Right ventricle myocardium inferior (tissue), 1 donor: ENCODE results near the gene CREB5. TPM values are rescaled to one million over a fixed set of nuclear protein-coding genes. Genes with fewer than 3 reads are reported as not detected.
"Not testable (repeated sequence)": the region's sequence is repeated elsewhere in the genome, so short reads cannot be mapped to it uniquely, and the experiment has no call there.

ENCODE experiments used
- ATAC-seq: fragments of 200-7000 bp; cut with Tn5 transposase; one replicate; pipeline ENCODE4 v1.9.1; 2020; ENCODE audit warnings: mild to moderate bottlenecking, moderate library complexity
- DNase-seq: peaks from one replicate; pipeline ENCODE4 v3.0.0; 2021; ENCODE audit errors: missing footprints
- intact Hi-C: fragments of 100-400 bp; cut with DNase I; formaldehyde crosslinking; loops from one replicate; pipeline ENCODE4 v1.11.0; 2022
- total RNA-seq: library from RNA; stranded (reverse); fragmentation: NEBNext Ultra II Directional; extraction: Animal tissue kit (Norgen Biotek cat#: 25700); gene quantifications from one replicate; pipeline ENCODE4 v1.2.1, GENCODE V29; 2021
- donor health status: DM: no; HTN: yes; CAD: no; lungs with severe emphysema.

The CREB5 gene
- total RNA-seq, 1 donor from 2014 or later: 4.8 TPM

DNA sequence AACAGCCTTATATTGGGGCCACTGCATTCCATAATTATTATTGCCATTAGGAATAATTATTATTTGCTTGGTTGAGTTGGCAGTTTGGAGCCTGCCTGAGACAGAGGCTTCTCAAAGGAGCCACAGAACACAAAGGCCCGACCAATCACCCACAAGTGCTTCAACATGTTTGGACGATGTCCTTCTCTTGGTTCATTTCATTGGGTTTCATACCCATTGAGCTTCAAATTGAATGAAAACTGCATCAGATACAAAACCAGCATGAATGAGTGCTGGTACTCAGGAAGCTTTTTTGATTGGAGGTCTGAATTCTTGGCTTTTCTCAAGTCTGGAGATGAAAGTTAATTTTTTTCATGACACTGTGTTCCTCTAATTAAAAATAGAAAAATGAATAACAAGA is 168.3 kb downstream of the CREB5 start:
- DNase-seq (no peak), ATAC-seq (no peak)
- intact Hi-C loops: no loop called here

DNA sequence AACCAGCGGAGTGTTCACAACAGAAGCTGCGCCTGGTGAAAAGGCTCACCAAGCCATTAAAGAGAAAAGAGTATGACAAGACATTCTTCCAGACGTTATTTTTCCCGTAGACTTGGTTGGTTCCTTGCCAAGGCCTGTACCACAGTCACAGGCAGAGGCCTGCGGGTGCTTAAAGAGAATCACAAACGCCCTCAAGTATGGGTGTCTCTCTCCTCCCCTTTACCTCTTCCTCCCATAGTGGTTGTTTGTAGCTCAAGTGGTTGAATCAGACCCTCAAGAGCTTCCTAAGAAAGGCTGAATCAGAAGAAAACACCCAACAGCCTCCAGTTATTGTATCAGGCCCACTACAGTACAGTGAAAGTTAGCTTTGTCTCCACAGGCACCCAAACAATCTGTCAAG is 169.0 kb downstream of the CREB5 start:
- DNase-seq (no peak), ATAC-seq (no peak)
- intact Hi-C loops: no loop called here

DNA sequence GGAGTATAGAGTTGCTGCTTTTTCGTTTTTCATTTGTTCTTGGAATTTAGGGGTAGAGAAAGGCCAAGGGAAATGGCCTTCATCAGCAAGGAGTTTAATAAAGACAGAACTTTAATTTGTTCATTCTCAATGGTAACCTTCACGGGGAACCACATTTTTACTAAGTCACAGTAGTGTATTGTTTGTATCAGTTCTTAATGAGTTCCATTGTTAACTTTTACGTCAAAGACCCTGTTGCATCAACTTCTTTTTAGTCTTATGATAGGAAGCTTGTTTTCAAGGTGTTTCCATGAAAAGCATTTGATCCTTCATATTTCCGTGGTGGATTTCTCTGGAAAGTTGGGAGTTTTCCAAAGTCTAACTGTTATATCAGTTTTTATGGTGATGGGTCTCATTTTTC is 169.9 kb downstream of the CREB5 start:
- intact Hi-C loops: no loop called here
- DNase-seq (no peak), ATAC-seq (no peak)

DNA sequence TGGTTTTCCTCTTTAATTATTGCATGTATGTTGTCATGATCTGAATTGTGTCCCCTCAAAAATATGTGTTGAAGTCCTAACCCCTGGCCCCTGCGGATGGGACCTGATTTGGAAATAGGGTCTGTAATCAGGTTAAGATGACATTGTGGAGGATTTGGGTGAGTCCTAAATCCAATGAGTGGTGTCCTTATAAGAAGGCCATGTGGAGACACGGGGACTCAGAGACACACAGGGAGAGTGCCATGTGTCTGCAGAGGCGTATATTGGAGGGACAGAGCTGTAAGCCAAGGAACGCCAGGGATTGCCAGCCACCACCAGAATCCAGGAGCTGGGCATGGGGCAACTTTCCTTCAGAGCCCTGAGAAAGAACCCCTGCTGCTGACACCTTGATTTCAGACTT is 171.9 kb downstream of the CREB5 start:
- intact Hi-C loops: no loop called here
- ATAC-seq (no peak), DNase-seq (no peak)

DNA sequence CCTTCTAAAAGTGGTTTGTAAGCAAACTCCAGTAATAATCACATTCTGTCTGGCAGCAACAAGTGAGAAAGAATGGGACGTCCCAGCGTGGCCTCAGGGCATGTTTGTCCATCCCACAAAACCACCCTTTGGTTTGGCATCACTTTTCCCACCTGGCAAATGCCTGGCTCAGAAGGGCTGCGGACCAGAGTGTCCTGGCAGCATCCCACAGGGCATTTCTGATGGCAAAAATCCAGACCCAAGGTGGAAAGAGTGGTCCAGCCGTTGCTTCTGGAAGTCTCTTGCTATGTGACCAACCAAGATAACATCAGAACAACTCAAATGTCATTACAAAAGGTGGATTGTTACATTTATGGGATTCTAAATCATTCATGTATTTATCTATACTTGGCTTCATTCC is 174.4 kb downstream of the CREB5 start:
- no peak for DNase-seq
- intact Hi-C loops: no loop called here
- no peak for ATAC-seq

DNA sequence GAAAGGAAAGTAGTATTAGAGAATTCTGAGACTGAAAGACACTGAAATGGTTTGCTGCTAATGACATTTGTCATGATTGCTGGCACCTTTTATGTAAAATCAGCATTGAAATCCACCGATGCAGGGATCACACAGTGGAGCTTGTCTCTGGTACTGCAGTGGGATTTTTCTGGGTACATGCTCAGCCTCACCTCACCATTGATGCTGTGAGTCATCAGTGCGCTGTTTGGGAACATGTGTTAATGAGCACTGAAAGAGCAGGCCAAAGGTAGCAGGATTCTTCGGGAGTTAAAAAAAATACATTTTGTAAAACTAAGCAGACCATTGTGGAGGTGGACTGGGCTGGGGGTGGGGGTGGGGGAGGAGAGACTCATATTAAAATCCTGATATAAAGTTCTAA is 174.9 kb downstream of the CREB5 start:
- intact Hi-C loops: no loop called here
- no peak for DNase-seq
- ATAC-seq: no peak

DNA sequence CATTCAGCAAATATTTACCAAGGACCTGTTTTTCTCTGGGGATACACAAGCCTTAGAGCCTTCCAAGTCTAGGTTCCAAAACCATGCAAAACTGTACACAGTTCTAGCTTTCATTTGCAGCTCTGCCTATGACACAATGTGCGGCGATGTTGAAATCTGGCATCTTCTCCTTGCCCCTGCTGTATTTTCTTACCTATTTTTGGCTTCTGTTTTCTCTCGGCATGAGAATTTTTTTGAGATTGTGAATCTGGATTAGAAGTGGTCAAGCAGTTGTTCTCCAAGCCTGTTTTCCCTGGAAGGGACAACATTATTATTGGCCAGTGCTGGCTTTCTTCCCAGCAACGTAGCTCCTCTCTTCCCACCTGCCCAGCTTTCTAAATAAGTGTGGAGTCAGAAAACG is 176.3 kb downstream of the CREB5 start:
- intact Hi-C loops: no loop called here
- ATAC-seq (no peak), DNase-seq (no peak)

DNA sequence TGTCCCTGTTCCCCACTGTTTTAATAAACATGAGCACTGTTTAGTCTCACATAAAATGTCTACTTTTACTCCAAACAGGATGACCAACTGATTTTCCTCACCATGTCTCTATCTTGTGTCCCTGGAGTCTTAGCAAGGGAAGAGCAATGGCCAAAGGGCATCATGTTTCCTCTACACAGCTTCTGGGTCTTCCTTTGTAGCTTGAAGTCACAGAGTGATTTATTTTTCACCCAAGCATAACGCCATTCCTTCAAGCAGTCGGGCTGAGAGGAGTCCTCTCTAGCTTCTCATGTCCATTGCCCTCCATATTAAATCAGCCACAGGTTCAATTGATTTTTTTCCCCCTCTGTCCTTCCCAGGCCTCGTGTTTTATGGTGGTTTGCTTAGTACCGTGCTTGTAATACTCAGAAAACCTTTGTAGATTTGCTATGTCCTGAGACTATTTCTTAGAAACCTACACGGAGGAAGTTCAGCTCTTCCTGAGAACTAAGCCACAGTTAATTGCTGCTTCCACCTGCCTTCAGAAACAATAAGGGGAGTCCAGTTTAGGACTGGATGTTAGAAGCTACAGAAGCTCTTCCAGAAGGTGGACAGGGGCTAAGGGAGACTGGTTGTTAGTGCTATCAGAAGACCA is 178.8 kb downstream of the CREB5 start:
- no peak for DNase-seq
- ATAC-seq: no peak
- intact Hi-C loops: no loop called here

DNA sequence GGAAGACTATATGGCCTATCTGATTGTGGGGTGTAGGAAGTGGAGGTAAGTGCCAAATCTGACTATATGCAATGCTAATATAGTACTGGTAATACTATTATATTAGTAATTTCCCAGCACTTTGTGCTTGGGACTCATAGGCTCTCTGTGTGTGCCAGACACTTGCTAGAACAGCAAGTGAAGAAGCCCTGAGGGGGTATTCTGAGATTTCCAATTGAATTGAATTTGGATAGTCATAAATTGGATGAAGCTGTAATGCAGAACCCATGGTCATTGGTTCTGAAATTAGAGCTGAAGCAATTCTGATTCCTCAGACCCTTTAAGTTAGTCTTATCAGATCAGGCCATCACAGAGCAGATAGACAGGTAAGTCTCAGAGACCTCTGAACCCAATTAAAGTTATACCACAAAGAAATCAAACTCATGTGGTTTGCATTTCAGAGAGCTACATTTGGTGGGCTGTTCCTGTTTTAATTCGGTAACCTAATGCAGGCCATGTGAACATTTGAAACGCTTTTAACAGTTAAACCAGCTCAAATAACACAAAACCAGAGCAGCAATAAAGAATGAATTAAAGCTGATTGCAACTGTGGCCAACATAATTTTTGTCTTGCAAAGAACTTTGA is 179.5 kb downstream of the CREB5 start:
- ATAC-seq (no peak), DNase-seq (no peak)
- intact Hi-C loops: no loop called here

DNA sequence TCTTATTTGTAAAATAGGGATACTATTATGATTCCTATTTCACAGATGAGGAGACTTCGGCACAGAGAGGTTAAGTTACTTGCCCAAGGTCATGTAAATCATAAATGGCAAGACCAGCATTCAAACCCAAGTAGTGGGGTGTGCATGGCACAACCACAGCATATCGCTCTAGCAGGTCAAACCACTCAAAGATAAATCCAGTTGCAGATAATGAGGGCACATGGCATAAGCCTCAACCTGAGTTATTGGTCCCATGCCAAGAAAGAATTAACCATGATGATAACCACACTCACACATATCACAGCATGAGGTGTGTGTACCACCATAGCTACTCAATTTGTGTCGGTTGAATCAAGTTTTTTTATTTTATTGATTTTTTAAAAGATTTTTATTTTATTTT is 180.5 kb downstream of the CREB5 start:
- ATAC-seq: no peak
- intact Hi-C loops: no loop called here
- DNase-seq: no peak

DNA sequence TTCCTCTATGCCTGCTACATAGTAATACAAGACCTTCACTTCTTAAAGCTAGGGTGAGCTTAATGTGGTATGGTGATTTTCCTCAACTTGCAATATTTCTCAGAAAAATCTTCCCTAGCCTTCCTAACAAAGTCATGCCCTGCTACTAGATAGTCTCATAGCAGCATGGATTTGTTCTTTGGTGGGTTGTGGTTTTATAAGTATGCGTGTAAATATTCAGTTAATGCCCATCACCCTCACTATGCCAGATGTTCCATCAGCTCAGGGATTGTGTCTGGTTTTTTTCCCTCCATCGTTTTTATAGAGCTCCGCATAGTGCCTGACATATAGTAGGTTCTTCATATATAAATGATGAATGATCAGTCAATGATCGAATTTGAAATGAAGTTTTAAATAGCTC is 182.8 kb downstream of the CREB5 start:
- intact Hi-C loops: no loop called here
- ATAC-seq: no peak
- DNase-seq: no peak

DNA sequence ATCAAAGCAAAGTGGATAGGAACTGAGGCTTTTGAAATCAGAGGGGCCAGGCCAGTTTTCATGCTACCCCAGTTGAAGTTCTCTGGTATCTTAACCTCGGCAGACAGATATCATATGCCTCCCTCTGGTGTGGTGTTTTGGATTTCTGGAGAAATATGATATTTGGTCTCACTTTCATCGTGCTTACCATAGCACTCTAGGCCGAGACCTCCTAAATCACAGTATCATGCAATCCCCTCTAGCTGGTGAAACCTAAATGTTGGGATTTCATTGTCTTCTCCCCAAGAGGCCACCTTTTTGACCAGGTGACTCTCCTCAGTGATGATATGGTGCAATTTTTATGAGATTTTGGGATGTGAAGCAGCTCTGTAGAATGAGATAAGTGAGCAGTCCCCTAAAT is 183.5 kb downstream of the CREB5 start:
- intact Hi-C loops: no loop called here
- ATAC-seq: no peak
- no peak for DNase-seq

DNA sequence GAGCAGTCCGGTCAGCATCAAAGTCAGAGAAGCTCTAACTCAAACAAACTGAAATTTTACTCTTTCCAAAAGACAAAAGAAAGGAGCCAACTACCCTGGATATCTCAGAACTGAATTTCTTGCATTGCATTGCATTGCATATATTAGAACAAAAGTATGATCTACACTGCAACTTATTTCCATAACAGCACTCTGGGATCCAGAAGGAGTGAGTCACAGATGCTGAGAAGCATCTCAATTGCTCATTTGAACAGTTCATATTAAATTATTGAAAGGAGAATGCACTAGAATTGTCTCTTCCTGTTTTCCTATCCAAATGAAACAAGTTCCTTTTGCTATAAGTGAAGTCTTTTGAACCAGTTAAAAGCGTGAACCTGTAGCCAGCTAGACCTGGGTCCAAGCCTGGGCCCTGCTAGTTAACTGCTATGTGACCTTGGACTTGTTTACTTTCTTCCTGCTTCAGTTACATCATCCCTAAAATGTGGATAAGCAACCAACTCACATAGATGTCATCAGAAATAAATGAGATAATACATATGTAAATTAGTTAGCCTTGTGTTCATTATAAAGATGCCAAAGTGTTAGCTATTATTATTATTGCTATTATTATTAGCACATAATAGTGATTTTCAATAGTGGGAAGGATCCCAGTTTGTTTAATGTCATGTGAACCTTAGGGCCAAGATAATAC is 184.1 kb downstream of the CREB5 start:
- DNase-seq: no peak
- intact Hi-C loops: no loop called here
- ATAC-seq: no peak

DNA sequence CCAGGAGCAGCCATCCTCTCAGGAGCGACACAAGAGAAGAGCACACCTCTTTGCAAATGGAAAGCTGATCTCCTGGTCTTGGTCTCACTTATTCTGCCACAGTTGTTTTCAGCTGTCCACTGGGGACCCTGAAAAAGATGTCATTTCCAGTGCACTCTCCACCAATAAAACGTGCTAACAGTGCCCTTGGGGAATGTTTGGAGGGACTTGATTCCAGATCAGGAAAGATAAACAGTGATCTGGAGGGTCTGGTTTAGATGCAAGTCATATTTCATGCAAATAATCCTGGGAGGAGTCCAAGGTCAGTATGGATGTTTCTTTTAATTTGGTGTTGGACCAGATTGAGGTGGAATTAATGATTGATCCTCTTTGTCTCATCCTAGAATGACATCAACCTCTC is 185.0 kb downstream of the CREB5 start:
- ATAC-seq: no peak
- no peak for DNase-seq
- intact Hi-C loops: no loop called here

DNA sequence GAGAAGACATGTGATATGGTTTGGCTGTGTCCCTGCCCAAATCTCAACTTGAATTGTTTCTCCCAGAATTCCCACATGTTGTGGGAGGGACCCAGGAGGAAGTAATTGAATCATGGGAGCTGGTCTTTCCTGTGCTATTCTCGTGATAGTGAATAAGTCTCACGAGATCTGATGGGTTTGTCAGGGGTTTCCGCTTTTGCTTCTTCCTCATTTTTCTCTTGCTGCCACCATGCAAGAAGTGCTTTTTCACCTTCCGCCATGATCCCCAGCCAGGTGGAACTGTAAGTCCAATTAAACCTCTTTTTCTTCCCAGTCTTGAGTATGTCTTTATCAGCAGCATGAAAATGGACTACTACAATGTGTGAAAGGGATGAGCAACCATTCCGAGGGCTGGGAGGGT is 185.7 kb downstream of the CREB5 start:
- DNase-seq, intact Hi-C loops, ATAC-seq: not testable (repeated sequence)

DNA sequence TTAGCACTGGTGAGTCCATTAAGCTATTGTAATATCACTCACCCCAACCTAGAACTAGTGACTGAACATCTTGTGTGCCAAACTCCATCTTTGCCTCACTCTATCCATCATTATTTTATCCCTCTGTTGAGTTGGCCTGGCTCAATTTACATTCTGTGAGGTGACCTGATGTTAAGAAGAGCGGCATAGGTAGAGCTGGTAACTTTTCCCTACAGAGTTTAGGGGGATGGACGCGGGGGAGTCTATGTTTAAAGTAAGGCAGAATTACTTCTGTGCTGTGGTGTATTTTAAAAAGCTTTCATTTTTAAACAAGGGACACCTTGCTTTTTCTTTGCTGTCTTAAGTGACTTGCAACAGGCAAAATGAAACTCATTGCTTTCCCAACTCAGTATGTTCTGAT is 186.3 kb downstream of the CREB5 start:
- no peak for DNase-seq
- intact Hi-C loops: no loop called here

DNA sequence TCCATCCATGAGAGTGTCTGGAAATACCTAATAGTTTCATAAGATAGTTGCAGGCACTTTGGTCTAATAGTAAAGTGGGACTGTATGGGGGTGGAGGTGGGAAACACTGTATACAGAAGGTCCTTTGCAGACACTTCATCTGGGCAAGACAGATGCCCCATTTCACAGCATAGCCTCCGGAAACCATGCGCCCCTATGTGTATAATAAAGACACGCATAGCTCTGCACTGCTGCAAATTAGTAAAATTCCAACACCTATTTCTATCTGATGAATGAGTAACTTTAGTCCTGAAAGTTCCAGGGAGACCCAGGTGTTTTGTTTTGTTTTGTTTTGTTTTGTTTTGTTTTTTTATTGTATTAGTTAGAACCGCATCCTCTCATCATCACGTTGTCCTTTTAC is 187.1 kb downstream of the CREB5 start:
- no peak for ATAC-seq
- intact Hi-C loops: no loop called here
- no peak for DNase-seq

More for the DNA sequence above, 186.3 kb downstream of the CREB5 start:
- no peak for ATAC-seq

DNA sequence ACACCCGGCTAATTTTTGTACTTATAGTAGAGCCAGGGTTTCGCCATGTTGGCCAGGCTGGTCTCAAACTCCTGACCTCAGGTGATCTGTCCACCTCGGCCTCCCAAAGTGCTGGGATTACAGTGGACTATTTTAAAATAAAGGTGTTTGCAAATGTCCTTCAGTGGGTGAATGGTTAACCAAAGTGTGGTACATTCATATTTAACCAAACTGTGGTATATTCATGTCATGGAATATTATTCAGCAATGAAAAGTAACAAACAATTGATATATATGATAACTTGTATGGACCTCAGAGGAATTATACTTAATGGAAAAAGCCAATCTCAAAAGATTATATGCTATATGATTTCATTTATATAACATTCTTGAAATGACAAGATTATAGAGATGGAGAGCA is 190.0 kb downstream of the CREB5 start:
- DNase-seq (no peak), ATAC-seq (no peak)
- intact Hi-C loops: no loop called here

DNA sequence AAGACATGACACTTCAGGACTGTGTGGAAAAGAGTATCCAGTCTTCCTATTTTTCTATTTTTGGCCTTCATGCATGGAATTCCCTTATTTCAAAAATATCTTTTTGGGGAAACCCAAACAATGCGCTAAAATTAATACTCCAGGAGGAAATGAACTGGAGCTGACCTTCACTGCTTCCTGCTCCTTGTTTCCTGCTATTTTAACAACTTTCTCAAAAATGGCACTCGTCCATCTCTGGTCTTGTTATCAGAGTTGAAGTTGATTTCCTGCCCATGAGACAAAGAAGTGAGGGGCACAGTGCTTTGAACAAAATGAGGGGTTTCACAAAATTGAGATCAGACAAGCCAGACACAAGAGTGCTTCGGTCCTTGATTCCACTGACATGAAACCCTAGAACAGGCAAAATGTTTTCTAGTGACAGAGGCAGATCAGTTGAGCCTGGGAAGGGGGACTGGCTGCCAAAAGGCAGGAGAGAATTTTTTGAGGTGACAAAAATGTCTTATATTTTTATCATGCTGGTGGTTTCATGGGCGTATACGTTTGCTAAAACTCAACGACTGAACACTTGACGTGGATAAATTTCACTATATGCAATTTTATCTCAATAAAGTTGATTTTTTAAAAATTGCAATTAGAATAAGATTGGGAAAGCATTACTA is 193.2 kb downstream of the CREB5 start:
- DNase-seq (no peak), ATAC-seq (no peak)
- intact Hi-C loops: no loop called here

DNA sequence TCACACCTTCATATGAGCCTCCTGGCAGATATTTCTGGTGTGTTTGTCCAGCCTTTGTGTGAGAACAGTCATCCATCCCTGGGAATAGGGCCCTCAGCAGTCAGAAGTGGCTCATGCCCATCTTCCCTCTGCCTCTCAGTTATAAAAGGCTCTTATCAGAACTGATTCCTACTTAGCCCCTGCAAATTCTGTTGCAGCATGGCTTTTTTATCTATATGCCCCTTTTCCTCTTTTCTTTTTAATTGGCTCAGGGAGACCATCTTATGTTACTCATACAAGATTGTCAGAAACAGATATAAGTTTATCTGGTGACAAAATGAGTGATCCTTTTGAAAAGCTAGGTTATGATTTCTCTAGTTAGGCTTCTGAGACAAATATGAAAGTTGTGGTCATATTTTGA is 194.1 kb downstream of the CREB5 start:
- ATAC-seq (no peak), DNase-seq (no peak)
- intact Hi-C loops: no loop called here
